ENCODE measurements around the gene NEURL1B. TPM values are rescaled to one million over a fixed set of nuclear protein-coding genes. Genes with fewer than 3 reads are reported as not detected.
A peak's percentile ranks its signal among the peaks of the same experiment; 100 is the strongest.

NEURL1B gene
- total and polyA plus RNA-seq, 12 donors: 9.8 to 99.9 (median 41.5) TPM

GRCh38 chr5:172624996-172625964, 15.8 kb upstream of the NEURL1B start:
- no peaks in the 10 kb centered on the region for H3K27me3 ChIP-seq
- intact Hi-C loops (cut with DNase I): no loop called here
- no peak overlapping the region for H3K27ac ChIP-seq
- WGBS, 4 donors: 80 to 83% (median 81%) methylated on average over 10 of the region's 10 CpGs
- DNase-seq: no peak
- no peaks in the 10 kb centered on the region for H3K4me1 ChIP-seq (replicated peaks in 1 of 2)
- H3K4me3 ChIP-seq: no peak overlapping the region
- H3K36me3 ChIP-seq (replicated peaks in 1 of 2): no peaks in the 10 kb centered on the region
- H3K9me3 ChIP-seq (replicated peaks in 1 of 3): no peaks in the 10 kb centered on the region
- TF ChIP-seq CTCF (IDR thresholded peaks at IDR 0.05): no peak
- no peak for TF ChIP-seq POLR2A (IDR thresholded peaks at IDR 0.05)

GRCh38 chr5:172626031-172626581, 15.0 kb upstream of the NEURL1B start:
- no peaks in the 10 kb centered on the region for H3K36me3 ChIP-seq (replicated peaks in 1 of 2)
- no peaks in the 10 kb centered on the region for H3K27me3 ChIP-seq
- H3K4me3 ChIP-seq: no peak overlapping the region
- WGBS, 4 donors: 87 to 93% (median 91%) methylated on average over 8 of the region's 8 CpGs
- intact Hi-C loops (cut with DNase I): no loop called here
- TF ChIP-seq POLR2A (IDR thresholded peaks at IDR 0.05): no peak
- TF ChIP-seq CTCF (IDR thresholded peaks at IDR 0.05): no peak
- no peak overlapping the region for H3K27ac ChIP-seq
- no peaks in the 10 kb centered on the region for H3K4me1 ChIP-seq (replicated peaks in 1 of 2)
- no peaks in the 10 kb centered on the region for H3K9me3 ChIP-seq (replicated peaks in 1 of 3)
- no peak for DNase-seq

GRCh38 chr5:172630082-172630481, 11.0 kb upstream of the NEURL1B start:
- H3K36me3 ChIP-seq (replicated peaks in 1 of 2): no peaks in the 10 kb centered on the region
- no peak overlapping the region for H3K4me3 ChIP-seq
- intact Hi-C loops (cut with DNase I): no loop called here
- TF ChIP-seq POLR2A (IDR thresholded peaks at IDR 0.05): no peak
- TF ChIP-seq CTCF (IDR thresholded peaks at IDR 0.05): no peak
- no peak overlapping the region for H3K27ac ChIP-seq
- no peaks in the 10 kb centered on the region for H3K4me1 ChIP-seq (replicated peaks in 1 of 2)
- no peaks in the 10 kb centered on the region for H3K9me3 ChIP-seq (replicated peaks in 1 of 3)
- 71 to 95% (median 84%) methylated on average over 5 of the region's 5 CpGs for WGBS, 4 donors
- peak in 1 of 7 donors; percentile 4 for DNase-seq
- H3K27me3 ChIP-seq: no peaks in the 10 kb centered on the region

GRCh38 chr5:172630482-172630881, 10.6 kb upstream of the NEURL1B start:
- Histone ChIP-seq H3K27me3 (no peaks in the 10 kb centered on the region), H3K27ac (no peak overlapping the region), H3K36me3 (replicated peaks in 1 of 2) (no peaks in the 10 kb centered on the region), H3K9me3 (replicated peaks in 1 of 3) (no peaks in the 10 kb centered on the region), H3K4me1 (replicated peaks in 1 of 2) (no peaks in the 10 kb centered on the region), H3K4me3 (no peak overlapping the region)
- DNase-seq: no peak
- WGBS, 4 donors: 82 to 91% (median 86%) methylated on average over 2 to 6 of the region's 6 CpGs
- TF ChIP-seq POLR2A (IDR thresholded peaks at IDR 0.05): no peak
- TF ChIP-seq CTCF (IDR thresholded peaks at IDR 0.05): no peak
- intact Hi-C loops (cut with DNase I): no loop called here
